D721Med (cell line): Measurements from ENCODE around the gene CASZ1.

Experiments used
- DNase-seq: peaks from one replicate; pipeline ENCODE4 v3.0.0; 2011; ENCODE audit warnings: low spot score; ENCODE audit not compliant: insufficient read length
- FAIRE-seq: peaks from 2 replicates; lab custom pipeline; 2011; peaks lifted over from hg19 to GRCh38; lab: Jason Lieb, UNC
- TF ChIP-seq, protein P1 (sequence below): IDR thresholded peaks from 2 replicates; pipeline ENCODE4 v1.5.1; 2012; ENCODE audit warnings: mild to moderate bottlenecking, control low read depth; ENCODE audit not compliant: insufficient read depth; ENCODE audit errors: missing control alignments

The CASZ1 gene

DNA sequence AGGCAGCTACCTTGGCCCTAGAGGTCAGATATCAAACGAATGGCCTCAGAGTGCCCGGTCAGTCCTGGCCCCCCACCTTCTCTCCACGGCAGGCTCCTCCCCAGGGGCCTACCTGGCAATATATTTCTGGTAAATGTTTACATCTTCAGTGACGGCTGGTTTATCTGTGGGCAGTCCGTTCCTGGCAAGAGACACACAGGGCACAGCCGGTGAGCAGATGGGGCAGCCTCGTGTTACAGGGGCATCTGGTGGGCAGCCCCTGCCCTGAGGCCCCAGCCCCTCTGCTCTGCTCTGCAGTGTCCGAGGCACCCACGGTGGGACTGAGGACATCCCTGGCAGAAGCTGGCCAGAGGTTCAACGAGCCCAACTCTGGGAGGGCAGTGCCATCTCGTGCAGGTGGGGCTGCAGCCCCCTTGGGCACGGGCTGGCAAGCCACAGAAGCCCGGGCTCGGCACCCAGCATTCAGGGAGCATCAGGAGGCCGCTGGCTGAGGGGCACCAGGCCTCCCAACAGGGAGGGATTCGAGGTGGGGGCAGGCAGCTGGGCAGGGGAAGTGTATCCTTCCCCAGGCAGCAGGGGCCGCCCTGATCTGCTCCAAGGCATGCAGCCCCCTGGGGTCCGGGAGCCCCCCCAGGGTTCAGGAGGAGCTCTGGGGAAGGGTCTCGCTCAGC lies 137.9 kb downstream of the CASZ1 start:
- FAIRE-seq = no peak
- no peak for DNase-seq
- TF ChIP-seq, protein P1, sequence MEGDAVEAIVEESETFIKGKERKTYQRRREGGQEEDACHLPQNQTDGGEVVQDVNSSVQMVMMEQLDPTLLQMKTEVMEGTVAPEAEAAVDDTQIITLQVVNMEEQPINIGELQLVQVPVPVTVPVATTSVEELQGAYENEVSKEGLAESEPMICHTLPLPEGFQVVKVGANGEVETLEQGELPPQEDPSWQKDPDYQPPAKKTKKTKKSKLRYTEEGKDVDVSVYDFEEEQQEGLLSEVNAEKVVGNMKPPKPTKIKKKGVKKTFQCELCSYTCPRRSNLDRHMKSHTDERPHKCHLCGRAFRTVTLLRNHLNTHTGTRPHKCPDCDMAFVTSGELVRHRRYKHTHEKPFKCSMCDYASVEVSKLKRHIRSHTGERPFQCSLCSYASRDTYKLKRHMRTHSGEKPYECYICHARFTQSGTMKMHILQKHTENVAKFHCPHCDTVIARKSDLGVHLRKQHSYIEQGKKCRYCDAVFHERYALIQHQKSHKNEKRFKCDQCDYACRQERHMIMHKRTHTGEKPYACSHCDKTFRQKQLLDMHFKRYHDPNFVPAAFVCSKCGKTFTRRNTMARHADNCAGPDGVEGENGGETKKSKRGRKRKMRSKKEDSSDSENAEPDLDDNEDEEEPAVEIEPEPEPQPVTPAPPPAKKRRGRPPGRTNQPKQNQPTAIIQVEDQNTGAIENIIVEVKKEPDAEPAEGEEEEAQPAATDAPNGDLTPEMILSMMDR = no peak

DNA sequence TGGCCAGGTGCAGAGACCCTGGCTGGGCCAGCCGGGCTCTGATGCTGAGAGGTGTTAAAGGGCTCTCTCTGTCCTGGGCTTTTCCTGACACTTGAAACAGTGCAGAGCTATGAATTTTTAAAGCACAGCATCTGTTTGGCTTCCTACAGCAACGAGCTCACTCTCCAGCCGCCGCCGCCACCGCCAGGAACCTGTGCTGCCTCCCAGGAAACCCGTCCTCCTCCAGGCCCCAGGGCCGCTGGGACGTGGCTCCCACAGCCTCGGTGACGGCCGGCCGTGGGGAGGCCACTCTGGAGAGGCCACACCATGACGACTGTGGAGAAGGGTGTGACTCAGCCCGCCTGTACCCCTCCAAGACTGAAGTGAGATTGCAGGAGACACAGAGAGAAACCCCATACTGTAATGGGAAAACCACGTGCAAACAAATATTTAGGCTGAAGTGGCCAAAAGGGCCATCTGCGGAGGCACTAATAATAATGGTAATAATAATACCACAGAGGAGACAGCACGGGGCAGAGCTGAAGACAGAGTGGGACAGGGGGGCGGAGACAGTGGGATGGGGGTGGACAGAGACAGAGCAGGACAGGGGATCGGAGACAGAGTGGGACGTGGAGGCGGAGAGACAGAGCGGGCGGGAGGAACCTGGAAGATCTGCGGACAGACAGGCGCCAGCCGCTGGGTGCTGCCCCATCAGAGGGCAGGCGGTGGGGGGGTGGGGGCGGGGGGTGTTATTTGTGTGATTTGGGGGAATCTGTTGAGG lies 139.2 kb downstream of the CASZ1 start:
- TF ChIP-seq, protein P1 = no peak
- FAIRE-seq (no peak), DNase-seq (no peak)

DNA sequence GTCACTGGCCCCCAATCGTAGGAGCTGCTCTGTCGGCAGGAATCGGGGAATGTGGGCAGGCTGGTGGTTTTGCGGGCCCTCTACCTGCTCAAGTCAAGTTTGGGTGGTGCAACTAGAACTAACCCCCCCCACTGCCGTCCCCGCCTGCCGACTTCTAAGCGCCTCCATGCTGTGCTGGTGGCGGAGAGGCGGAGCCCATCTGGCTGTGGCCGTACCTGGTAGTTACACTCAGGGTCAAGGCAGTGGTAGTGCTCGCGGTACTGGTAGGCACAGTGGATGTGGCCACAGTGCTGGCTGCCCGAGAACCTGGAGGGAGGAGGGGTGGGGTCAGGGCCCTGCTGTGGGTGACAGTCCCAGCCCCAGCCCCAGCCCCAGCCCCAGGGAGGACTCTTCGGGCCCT lies 140.0 kb downstream of the CASZ1 start:
- no peak for FAIRE-seq
- DNase-seq = no peak
- TF ChIP-seq, protein P1 = no peak

DNA sequence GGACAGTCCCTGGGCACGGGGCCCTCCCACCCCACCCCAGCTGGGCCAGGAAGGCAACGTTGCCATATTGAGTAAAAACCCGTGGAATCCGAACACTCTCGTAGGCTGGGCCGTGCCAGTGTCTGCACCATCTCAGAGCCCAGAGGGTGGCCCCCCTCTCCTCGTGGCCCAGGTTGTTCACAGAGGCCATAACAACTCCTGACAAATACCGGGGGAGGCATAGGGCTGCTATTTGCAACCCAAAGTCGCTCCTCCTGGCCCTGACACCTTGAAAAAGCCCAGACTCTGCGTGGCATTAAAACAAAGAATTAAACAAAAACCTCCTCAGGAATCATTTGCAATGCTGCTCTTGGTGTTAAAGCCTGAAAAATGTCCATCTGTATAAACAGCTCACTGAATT lies 141.4 kb downstream of the CASZ1 start:
- TF ChIP-seq, protein P1 = no peak
- DNase-seq (no peak), FAIRE-seq (no peak)

DNA sequence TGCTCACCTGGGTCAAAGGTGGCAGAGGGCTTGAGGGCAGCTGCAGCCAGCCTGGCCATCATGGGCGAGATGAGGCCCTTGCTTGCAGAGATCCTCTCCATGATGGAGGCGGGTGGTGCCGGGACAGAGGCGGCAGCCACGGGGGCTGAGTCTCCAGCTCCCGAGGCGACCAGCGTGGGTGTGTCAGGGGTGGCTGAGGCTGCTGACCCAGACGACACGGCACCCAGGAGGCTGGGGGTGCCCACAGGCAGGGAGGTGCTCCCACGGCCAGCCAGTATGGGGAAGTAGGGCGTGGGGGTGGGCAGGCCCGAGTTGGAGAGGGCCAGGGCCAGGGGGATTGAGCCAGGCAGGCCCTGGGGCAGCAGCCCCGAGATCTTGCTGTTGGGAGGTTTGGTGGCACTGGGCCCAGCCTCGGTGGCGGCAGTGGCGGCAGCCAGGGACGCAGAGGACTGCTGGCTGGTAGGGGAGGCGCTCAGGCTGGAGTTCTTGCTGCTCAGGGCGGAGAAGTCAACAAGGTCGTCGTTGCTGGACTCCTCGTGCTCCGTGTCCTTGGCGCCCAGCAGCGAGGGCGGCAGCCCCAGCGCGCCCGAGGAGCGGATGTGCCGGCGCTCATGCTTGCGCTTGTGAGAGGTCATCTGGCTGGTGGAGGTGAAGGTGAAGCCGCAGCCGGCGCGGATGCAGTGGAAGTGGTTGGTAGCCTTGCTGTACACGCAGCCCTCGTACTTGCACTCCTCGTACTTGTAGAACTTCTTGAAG lies 142.9 kb downstream of the CASZ1 start:
- no peak for DNase-seq
- TF ChIP-seq, protein P1 = no peak
- no peak for FAIRE-seq

DNA sequence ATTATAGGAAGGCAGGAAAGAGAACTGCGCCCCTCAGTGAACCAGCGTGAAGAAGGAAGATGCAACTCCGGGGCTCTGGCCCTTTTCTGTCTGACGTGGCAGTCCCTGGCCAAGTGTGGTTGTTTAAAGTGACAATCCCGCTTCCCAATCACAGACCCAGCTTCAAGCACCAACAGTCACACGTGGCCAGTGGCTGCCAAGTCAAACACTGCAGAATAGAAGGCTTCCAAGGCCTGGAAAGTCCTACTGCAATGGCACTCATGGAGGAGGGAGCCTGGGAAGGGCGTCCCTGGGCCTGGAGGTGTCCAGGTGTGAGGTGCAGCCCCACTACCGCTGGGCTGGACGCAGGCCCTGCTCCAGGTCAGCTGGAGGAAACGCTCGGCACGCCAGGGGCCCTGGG lies 143.8 kb downstream of the CASZ1 start:
- TF ChIP-seq, protein P1 = no peak
- FAIRE-seq = no peak
- DNase-seq = no peak
